HEK293T (cell line): ENCODE results near the gene LHX2.

Source experiments
- FOXM1 ChIP-seq: fragments of 450-650 bp; IDR thresholded peaks from 2 replicates; pipeline ENCODE4 v1.6.1; 2017; ENCODE audit warnings: mild to moderate bottlenecking, borderline replicate concordance
- SUZ12 ChIP-seq: fragments of 450-650 bp; IDR thresholded peaks from 2 replicates; pipeline ENCODE4 v1.6.1; 2016; ENCODE audit warnings: mild to moderate bottlenecking

DNA sequence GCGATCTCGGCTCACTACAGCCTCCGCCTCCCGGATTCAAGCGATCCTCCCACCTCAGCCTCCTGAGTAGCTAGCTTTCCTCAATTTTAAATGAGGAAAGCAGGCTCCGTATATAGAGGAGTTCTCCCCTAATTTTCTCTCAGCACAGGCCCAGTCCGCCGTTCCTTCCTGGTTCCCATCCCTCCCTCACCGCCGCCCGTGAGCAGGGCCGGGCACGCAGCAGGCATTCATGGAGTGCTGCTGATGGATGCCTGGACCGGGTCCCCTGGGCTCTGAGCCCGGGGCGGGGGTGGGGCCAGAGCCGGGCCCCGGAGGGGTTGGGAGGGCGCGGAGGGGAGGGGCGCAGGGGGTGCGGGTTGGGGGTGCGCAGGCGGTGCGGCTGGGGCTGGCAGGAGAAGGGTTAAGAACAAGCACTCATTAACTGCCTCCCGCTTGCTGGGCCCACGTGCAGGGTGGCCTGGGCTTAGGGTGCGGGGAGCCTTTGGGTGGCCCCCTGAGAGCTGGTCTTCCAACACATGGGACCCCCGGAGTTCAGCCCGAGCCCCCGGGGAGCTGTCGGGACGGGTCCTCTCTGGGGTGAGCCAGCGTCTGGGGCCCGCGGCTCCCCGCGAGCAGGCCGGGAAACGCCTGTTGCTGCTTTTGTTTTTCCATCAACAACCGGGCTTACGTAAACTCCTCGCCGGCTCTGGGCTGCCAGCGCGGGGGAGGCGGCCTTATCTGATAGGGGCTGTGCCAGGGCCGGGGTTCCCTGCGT, 33.7 kb downstream of the LHX2 start:
- TF ChIP-seq FOXM1 (no peak), SUZ12 (no peak)
